H4 (cell line): ENCODE results near the gene ACER2. TPM values are rescaled to one million over a fixed set of nuclear protein-coding genes. Genes with fewer than 3 reads are reported as not detected.
A peak's percentile ranks its signal among the peaks of the same experiment; 100 is the strongest.

Experiments used
- DNase-seq: peaks from one replicate; pipeline ENCODE4 v3.0.0-alpha.2; 2015; ENCODE audit warnings: low spot score
- total RNA-seq: library from RNA; depleted of rRNA; stranded (reverse); fragments of >200 nt; shearing (Covaris generic); gene quantifications from 2 replicates; pipeline ENCODE4 v1.2.3, GENCODE V29; 2014

ACER2 gene
- total RNA-seq, 1 experiment from 2014 or later: 0.31 TPM

GRCh38 chr9:19451240-19452087 is 42.7 kb downstream of the ACER2 start:
- no peak for DNase-seq

- no peak for DNase-seq
Measured at GRCh38 chr9:19456426-19456825, 47.6 kb downstream of the ACER2 start.

- DNase-seq: peak; percentile 72
Measured at GRCh38 chr9:19456996-19457692, 48.3 kb downstream of the ACER2 start.

GRCh38 chr9:19457693-19458009 is 48.8 kb downstream of the ACER2 start:
- no peak for DNase-seq

- no peak for DNase-seq
Measured at GRCh38 chr9:19460243-19460642, 51.4 kb downstream of the ACER2 start.

- DNase-seq: no peak
Measured at GRCh38 chr9:19461135-19461534, 52.3 kb downstream of the ACER2 start.

GRCh38 chr9:19464061-19464763 is 55.4 kb downstream of the ACER2 start:
- DNase-seq: no peak

- peak; percentile 69 for DNase-seq
Measured at GRCh38 chr9:19464764-19465585, 56.2 kb downstream of the ACER2 start.

- DNase-seq: no peak
Measured at GRCh38 chr9:19465586-19466279, 56.9 kb downstream of the ACER2 start.

- no peak for DNase-seq
Measured at GRCh38 chr9:19466280-19466639, 57.5 kb downstream of the ACER2 start.

- no peak for DNase-seq
Measured at GRCh38 chr9:19469271-19469670, 60.5 kb downstream of the ACER2 start.

GRCh38 chr9:19470567-19470966 is 61.8 kb downstream of the ACER2 start:
- no peak for DNase-seq

- no peak for DNase-seq
Measured at GRCh38 chr9:19470981-19471650, 62.3 kb downstream of the ACER2 start.

GRCh38 chr9:19471737-19472648 is 63.2 kb downstream of the ACER2 start:
- DNase-seq: peak; percentile 63

GRCh38 chr9:19473605-19474004 is 64.8 kb downstream of the ACER2 start:
- no peak for DNase-seq

- DNase-seq: no peak
Measured at GRCh38 chr9:19479874-19480273, 71.1 kb downstream of the ACER2 start.

GRCh38 chr9:19480345-19480744 is 71.5 kb downstream of the ACER2 start:
- DNase-seq: no peak

GRCh38 chr9:19481121-19481870 is 72.5 kb downstream of the ACER2 start:
- no peak for DNase-seq

- DNase-seq: no peak
Measured at GRCh38 chr9:19481971-19482404, 73.2 kb downstream of the ACER2 start.
